Endodermal cell (in vitro differentiated cells): ENCODE measurements around the gene SEC31A. TPM values are rescaled to one million over a fixed set of nuclear protein-coding genes. Genes with fewer than 3 reads are reported as not detected.
A peak's percentile ranks its signal among the peaks of the same experiment; 100 is the strongest.

Experiments used
- DNase-seq: peaks from one replicate; pipeline ENCODE4 v3.0.0-alpha.2; 2017
- H3K27ac ChIP-seq: 2 replicates; pipeline ENCODE4 v1.5.1; 2013; ENCODE audit warnings: mild to moderate bottlenecking, low read depth, low read length, moderate library complexity
- H3K27me3 ChIP-seq: 2 replicates; pipeline ENCODE4 v1.6.1; 2013; ENCODE audit warnings: mild to moderate bottlenecking, low read length, moderate library complexity; ENCODE audit not compliant: insufficient read depth, control insufficient read depth, poor library complexity, severe bottlenecking
- H3K36me3 ChIP-seq: 2 replicates; pipeline ENCODE4 v1.7.0; 2013; ENCODE audit warnings: mild to moderate bottlenecking, low read length, moderate library complexity; ENCODE audit not compliant: control insufficient read depth, insufficient read depth
- H3K4me1 ChIP-seq: one replicate; pipeline ENCODE4 v1.7.0; 2013; ENCODE audit warnings: low read length; ENCODE audit not compliant: control insufficient read depth, insufficient read depth
- H3K4me3 ChIP-seq: 2 replicates; pipeline ENCODE4 v1.5.1; 2013; ENCODE audit warnings: mild to moderate bottlenecking, low read length, moderate library complexity
- H3K9ac ChIP-seq: 2 replicates; pipeline ENCODE4 v1.6.1; 2013; ENCODE audit warnings: mild to moderate bottlenecking, low read length, moderate library complexity; ENCODE audit not compliant: poor library complexity, severe bottlenecking; ENCODE audit errors: extremely low read depth
- H3K9me3 ChIP-seq: 2 replicates; pipeline ENCODE4 v1.6.1; 2013; ENCODE audit warnings: mild to moderate bottlenecking, low read length, moderate library complexity; ENCODE audit not compliant: control insufficient read depth
- H3K27ac Mint-ChIP-seq: 2 replicates; pipeline ENCODE4 v1.8.0; 2020; ENCODE audit warnings: mixed read lengths
- H3K27me3 Mint-ChIP-seq: 2 replicates; pipeline ENCODE4 v1.8.0; 2021; ENCODE audit warnings: mild to moderate bottlenecking, mixed read lengths; ENCODE audit not compliant: insufficient read depth
- H3K36me3 Mint-ChIP-seq: 2 replicates; pipeline ENCODE4 v1.8.0; 2020; ENCODE audit warnings: low read depth, mixed read lengths
- H3K4me1 Mint-ChIP-seq: 2 replicates; pipeline ENCODE4 v1.8.0; 2020; ENCODE audit warnings: mixed read lengths
- H3K4me3 Mint-ChIP-seq: 2 replicates; pipeline ENCODE4 v1.8.0; 2020; ENCODE audit warnings: mild to moderate bottlenecking, moderate library complexity, mixed read lengths
- H3K9me3 Mint-ChIP-seq: 2 replicates; pipeline ENCODE4 v1.8.0; 2020; ENCODE audit warnings: mild to moderate bottlenecking, mixed read lengths
- CTCF ChIP-seq: fragments of 200-600 bp; sonication (generic); conservative IDR thresholded peaks from 2 replicates; pipeline ENCODE4 v1.5.0; 2021; ENCODE audit warnings: antibody characterized with exemption, mild to moderate bottlenecking
- WGBS, 2 experiments: methylation state at CpG; one replicate each; pipeline versions ENCODE4 v1.1.5 to v1.1.7; 2013; ENCODE audit warnings: missing lambda C conversion rate in 2 of 2, mixed read lengths in 1 of 2; ENCODE audit not compliant: insufficient coverage in 1 of 2, insufficient read length in 1 of 2; 5-methylcytosine and 5-hydroxymethylcytosine counted together
- total RNA-seq, 2 donors: library from RNA; stranded (reverse); fragmentation: NEBNext Ultra II Directional in 1 of 2; extraction: Animal tissue kit (Norgen Biotek cat#: 25700) in 1 of 2; gene quantifications; 2 replicates in 1 of 2; 3 replicates in 1 of 2; pipeline ENCODE4 v1.2.1, GENCODE V29; 2021

Gene SEC31A
- total RNA-seq, 2 donors from 2014 or later = 166 to 182 TPM

- 96 to 97% methylated on average over 4 to 5 of the region's 5 CpGs for WGBS, 2 experiments
- no peak overlapping the region for H3K27ac Mint-ChIP-seq
- no peaks in the 10 kb centered on the region for H3K9me3 Mint-ChIP-seq
- H3K27me3 Mint-ChIP-seq = peaks cover 48% of the 10 kb centered on the region
- no peak overlapping the region for H3K27ac ChIP-seq
- peaks cover 9% of the 10 kb centered on the region for H3K4me1 ChIP-seq
- peaks cover 3% of the 10 kb centered on the region for H3K36me3 ChIP-seq
- H3K4me3 ChIP-seq = no peak overlapping the region
- no peak for TF ChIP-seq CTCF
- peaks cover 7% of the 10 kb centered on the region for H3K27me3 ChIP-seq
- H3K9ac ChIP-seq = no peak overlapping the region
- H3K4me3 Mint-ChIP-seq = no peak overlapping the region
- no peaks in the 10 kb centered on the region for H3K36me3 Mint-ChIP-seq
- peaks cover 12% of the 10 kb centered on the region for H3K4me1 Mint-ChIP-seq
- no peaks in the 10 kb centered on the region for H3K9me3 ChIP-seq
- no peak for DNase-seq
Observed at GRCh38 chr4:82775243-82775642, 115.7 kb downstream of the SEC31A start.

GRCh38 chr4:82774711-82775171 lies 116.2 kb downstream of the SEC31A start:
- TF ChIP-seq CTCF = no peak
- WGBS, 2 experiments = 36 to 55% methylated on average over 2 to 3 of the region's 3 CpGs
- H3K36me3 ChIP-seq = peaks cover 3% of the 10 kb centered on the region
- peaks cover 9% of the 10 kb centered on the region for H3K4me1 ChIP-seq
- H3K4me1 Mint-ChIP-seq = peaks cover 10% of the 10 kb centered on the region
- peaks cover 7% of the 10 kb centered on the region for H3K27me3 ChIP-seq
- no peak overlapping the region for H3K4me3 Mint-ChIP-seq
- peak; percentile 90 for DNase-seq
- H3K9me3 Mint-ChIP-seq = no peaks in the 10 kb centered on the region
- H3K27me3 Mint-ChIP-seq = peaks cover 49% of the 10 kb centered on the region
- no peak overlapping the region for H3K27ac ChIP-seq
- H3K9ac ChIP-seq = no peak overlapping the region
- no peak overlapping the region for H3K27ac Mint-ChIP-seq
- H3K36me3 Mint-ChIP-seq = no peaks in the 10 kb centered on the region
- H3K4me3 ChIP-seq = no peak overlapping the region
- H3K9me3 ChIP-seq = no peaks in the 10 kb centered on the region

DNA sequence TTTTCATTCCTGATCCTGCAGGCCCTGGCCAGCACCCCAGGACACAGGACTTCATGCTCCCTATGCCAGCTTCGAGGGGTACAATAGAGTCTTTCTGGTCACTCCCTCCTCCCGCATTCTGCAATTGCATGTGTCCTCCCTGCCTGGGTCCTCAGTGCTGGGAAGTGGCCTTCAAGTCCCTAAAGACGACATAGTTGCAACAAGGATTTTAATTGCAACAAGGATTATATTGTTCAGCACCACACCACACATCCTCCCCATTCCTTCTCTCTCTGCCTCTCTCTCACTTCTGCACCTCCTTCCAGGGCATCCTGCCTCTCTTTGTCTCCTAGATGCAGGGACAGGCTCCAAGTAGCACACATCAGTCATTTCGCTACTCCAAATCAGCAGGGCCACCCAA lies 117.9 kb downstream of the SEC31A start:
- Mint-ChIP-seq H3K27ac (no peak overlapping the region), H3K4me3 (no peak overlapping the region), H3K9me3 (no peaks in the 10 kb centered on the region), H3K27me3 (peaks cover 44% of the 10 kb centered on the region), H3K4me1 (peaks cover 10% of the 10 kb centered on the region), H3K36me3 (no peaks in the 10 kb centered on the region)
- H3K4me3 ChIP-seq = no peak overlapping the region
- H3K4me1 ChIP-seq = peaks cover 9% of the 10 kb centered on the region
- no peak overlapping the region for H3K9ac ChIP-seq
- H3K36me3 ChIP-seq = peaks cover 3% of the 10 kb centered on the region
- peaks cover 15% of the 10 kb centered on the region for H3K27me3 ChIP-seq
- peak; percentile 14 for DNase-seq
- no peak overlapping the region for H3K27ac ChIP-seq
- TF ChIP-seq CTCF = no peak
- H3K9me3 ChIP-seq = no peaks in the 10 kb centered on the region
- 50 to 69% methylated on average over 2 to 4 of the region's 4 CpGs for WGBS, 2 experiments
